HepG2 (cell line): ENCODE data around the gene DCST2. TPM values are rescaled to one million over a fixed set of nuclear protein-coding genes. Genes with fewer than 3 reads are reported as not detected.

Source experiments
- ATAC-seq: fragments of 200-7000 bp; cut with Tn5 transposase; 3 replicates; pipeline ENCODE4 v1.9.1; 2020; ENCODE audit warnings: mild to moderate bottlenecking, moderate library complexity
- BruUV-seq: library from RNA; stranded (reverse); fragments of 400-500 nt; replicated peaks from 2 replicates; lab custom pipeline; 2021; lab: Mats Ljungman, UMichigan
- CTCF ChIA-PET: fragments of 300-600 bp; formaldehyde crosslinking; extraction: SDS; loops from one replicate; lab custom pipeline; 2021; ENCODE audit warnings: low total read pairs, inconsistent platforms, low intra/inter-chr PET ratio; lab: Yijun Ruan, JAX
- POLR2A ChIA-PET: fragments of 350-600 bp; sonication (Branson Sonifier 250); formaldehyde crosslinking; loops from one replicate; lab custom pipeline; 2020; ENCODE audit warnings: antibody characterized with exemption, inconsistent platforms; lab: Yijun Ruan, JAX
- DNase-seq: peaks from one replicate; pipeline ENCODE4 v3.0.0-alpha.2; 2015; ENCODE audit warnings: low spot score
- FAIRE-seq: peaks from 3 replicates; lab custom pipeline; 2011; peaks lifted over from hg19 to GRCh38; lab: Jason Lieb, UNC
- H2AFZ ChIP-seq: one replicate; pipeline ENCODE4 v1.6.1; 2011; ENCODE audit warnings: low read length, inconsistent platforms
- H3K27ac ChIP-seq: fragments of 300-600 bp; 3 replicates; pipeline ENCODE4 v1.8.0; 2011; ENCODE audit warnings: mixed run types, mild to moderate bottlenecking, mixed read lengths, low read length, inconsistent platforms; ENCODE audit not compliant: insufficient read depth; ENCODE audit errors: extremely low read length
- H3K27me3 ChIP-seq, 2 experiments: fragments of 200-600 bp in 1 of 2; 2 replicates in 1 of 2; 3 replicates in 1 of 2; pipeline versions ENCODE4 v1.6.0 to v1.8.0; 2011; ENCODE audit warnings: low read length in 2 of 2, mild to moderate bottlenecking in 2 of 2, moderate library complexity in 2 of 2, inconsistent platforms in 1 of 2; ENCODE audit not compliant: insufficient read depth in 2 of 2, control insufficient read depth in 1 of 2
- H3K36me3 ChIP-seq, 2 experiments: fragments of 200-600 bp in 1 of 2; replicated peaks in 1 of 2; 2 replicates in 1 of 2; 3 replicates in 1 of 2; pipeline versions ENCODE4 v1.5.1 to v1.8.0; 2011; ENCODE audit warnings: low read length in 2 of 2, inconsistent platforms in 1 of 2; ENCODE audit not compliant: insufficient read depth in 2 of 2, control insufficient read depth in 1 of 2
- H3K4me1 ChIP-seq: 2 replicates; pipeline ENCODE4 v1.5.1; 2012; ENCODE audit warnings: low read length, inconsistent platforms; ENCODE audit not compliant: insufficient read depth
- H3K4me2 ChIP-seq: 2 replicates; pipeline ENCODE4 v1.6.0; 2011; ENCODE audit warnings: low read depth, low read length, inconsistent platforms
- H3K4me3 ChIP-seq, 3 experiments: fragments of 200-600 bp in 1 of 3; sonication (generic), shearing (Covaris generic) in 1 of 3; replicated peaks in 1 of 3; 2 replicates each; pipeline ENCODE4 v1.5.1; 2011 to 2016; ENCODE audit warnings: low read length in 3 of 3, inconsistent platforms in 2 of 3, low read depth in 2 of 3, mild to moderate bottlenecking in 2 of 3, control low read depth in 1 of 3, mixed read lengths in 1 of 3; ENCODE audit not compliant: insufficient read depth in 1 of 3
- H3K79me2 ChIP-seq: one replicate; pipeline ENCODE4 v1.6.1; 2011; ENCODE audit warnings: low read length, inconsistent platforms; ENCODE audit not compliant: insufficient read depth
- H3K9ac ChIP-seq: 2 replicates; pipeline ENCODE4 v1.6.0; 2011; ENCODE audit warnings: mild to moderate bottlenecking, low read depth, low read length, inconsistent platforms; ENCODE audit not compliant: insufficient read depth
- H3K9me3 ChIP-seq: 2 replicates; pipeline ENCODE4 v1.5.1; 2012; ENCODE audit warnings: mild to moderate bottlenecking, low read length
- H4K20me1 ChIP-seq: 2 replicates; pipeline ENCODE4 v1.6.0; 2011; ENCODE audit warnings: inconsistent platforms, mild to moderate bottlenecking, low read length, moderate library complexity; ENCODE audit not compliant: insufficient read depth
- AGO1 ChIP-seq: fragments of 200-400 bp; formaldehyde crosslinking; IDR thresholded peaks from 2 replicates; pipeline ENCODE4 v1.6.1; 2017; ENCODE audit warnings: mild to moderate bottlenecking, low read depth, low read length, moderate library complexity; ENCODE audit not compliant: poor library complexity, severe bottlenecking
- AHR ChIP-seq: IDR thresholded peaks from 2 replicates; pipeline ENCODE4 v1.6.1; 2018; ENCODE audit warnings: missing genetic modification reagents, missing compliant biosample characterization
- ARNT ChIP-seq: fragments of 450-650 bp; IDR thresholded peaks from 2 replicates; pipeline ENCODE4 v1.6.1; 2017
- CCDC6 ChIP-seq: sonication (generic); formaldehyde crosslinking; IDR thresholded peaks from 2 replicates; pipeline ENCODE4 v1.8.1; 2022; ENCODE audit warnings: mild to moderate bottlenecking, missing genetic modification reagents, moderate library complexity
- CEBPG ChIP-seq: IDR thresholded peaks from 2 replicates; pipeline ENCODE4 v1.6.1; 2016
- DPF2 ChIP-seq: sonication (generic); formaldehyde crosslinking; IDR thresholded peaks from 2 replicates; pipeline ENCODE4 v1.4.0; 2020; ENCODE audit warnings: mild to moderate bottlenecking, low read depth, missing genetic modification reagents, borderline replicate concordance
- FLYWCH1 ChIP-seq: sonication (generic); formaldehyde crosslinking; IDR thresholded peaks from 2 replicates; pipeline ENCODE4 v1.8.1; 2023; ENCODE audit warnings: mild to moderate bottlenecking, missing genetic modification reagents
- JUND ChIP-seq: sonication (generic); formaldehyde crosslinking; IDR thresholded peaks from 2 replicates; pipeline ENCODE4 v1.8.0; 2022; ENCODE audit warnings: mild to moderate bottlenecking, missing genetic modification reagents
- TCF7 ChIP-seq: sonication (generic); IDR thresholded peaks from 2 replicates; pipeline ENCODE4 v1.6.1; 2016; ENCODE audit warnings: antibody characterized with exemption, low read depth
- TFDP1 ChIP-seq: IDR thresholded peaks from 2 replicates; pipeline ENCODE4 v1.6.1; 2016; ENCODE audit warnings: missing compliant biosample characterization, missing genetic modification reagents, borderline replicate concordance
- TOE1 ChIP-seq: sonication (generic); formaldehyde crosslinking; IDR thresholded peaks from 2 replicates; pipeline ENCODE4 v1.4.0; 2020; ENCODE audit warnings: mild to moderate bottlenecking, missing genetic modification reagents
- ZBTB10 ChIP-seq: sonication (generic); formaldehyde crosslinking; IDR thresholded peaks from 2 replicates; pipeline ENCODE4 v1.4.0; 2020; ENCODE audit warnings: missing genetic modification reagents, borderline replicate concordance
- ZNF670 ChIP-seq: sonication (generic); formaldehyde crosslinking; IDR thresholded peaks from 2 replicates; pipeline ENCODE4 v1.8.0; 2022; ENCODE audit warnings: mild to moderate bottlenecking, missing genetic modification reagents, borderline replicate concordance
- ZUFSP ChIP-seq: sonication (generic); formaldehyde crosslinking; IDR thresholded peaks from 2 replicates; pipeline ENCODE4 v1.9.0; 2021; ENCODE audit warnings: missing genetic modification reagents, mild to moderate bottlenecking, borderline replicate concordance
- WGBS: methylation state at CpG from one replicate; pipeline ENCODE4 v1.1.6; 2017; ENCODE audit warnings: low lambda C conversion rate; 5-methylcytosine and 5-hydroxymethylcytosine counted together
- in situ Hi-C: cut with HindIII; loops from 2 replicates; pipeline ENCODE4 v1.10.0; 2017; ENCODE audit warnings: low pct_unique_long_range_greater_than_20kb; ENCODE audit not compliant: extremely low pct_ligation_motif_present
- intact Hi-C: fragments of 100-400 bp; cut with micrococcal nuclease; formaldehyde crosslinking; loops from one replicate; pipeline ENCODE4 v1.10.0; 2022; ENCODE audit not compliant: unreplicated experiment
- polyA plus RNA-seq, 8 experiments: library from polyadenylated mRNA; depleted of rRNA in 3 of 8; stranded (reverse) in 7 of 8; unstranded in 1 of 8; fragments of >200 nt; fragmentation: Illumina TruSeq in 4 of 8; extraction: Trizol in 4 of 8; gene quantifications; 2 replicates each; pipeline versions ENCODE4 v1.2.1 to v1.2.3, GENCODE V29; 2011 to 2016; ENCODE audit warnings: low read depth in 4 of 8, missing spikeins in 1 of 8, mixed read lengths in 1 of 8; ENCODE audit not compliant: insufficient read depth in 1 of 8
- total RNA-seq, 5 experiments: library from RNA; depleted of rRNA; stranded (reverse); fragments of >200 nt; fragmentation: Illumina TruSeq; extraction: Trizol; gene quantifications; 2 replicates each; pipeline ENCODE4 v1.2.3, GENCODE V29; 2016; ENCODE audit warnings: low read depth in 1 of 5
- TF ChIP-seq, protein P1 (sequence below): sonication (generic); formaldehyde crosslinking; IDR thresholded peaks from 2 replicates; pipeline ENCODE4 v1.5.0; 2020; ENCODE audit warnings: mild to moderate bottlenecking, missing genetic modification reagents

The DCST2 gene
- total and polyA plus RNA-seq, 2 of the 13 experiments (the other 11 are each of a cell fraction or from before 2014, with no cell fraction given) = 0.74 TPM; not detected in 1

DNA sequence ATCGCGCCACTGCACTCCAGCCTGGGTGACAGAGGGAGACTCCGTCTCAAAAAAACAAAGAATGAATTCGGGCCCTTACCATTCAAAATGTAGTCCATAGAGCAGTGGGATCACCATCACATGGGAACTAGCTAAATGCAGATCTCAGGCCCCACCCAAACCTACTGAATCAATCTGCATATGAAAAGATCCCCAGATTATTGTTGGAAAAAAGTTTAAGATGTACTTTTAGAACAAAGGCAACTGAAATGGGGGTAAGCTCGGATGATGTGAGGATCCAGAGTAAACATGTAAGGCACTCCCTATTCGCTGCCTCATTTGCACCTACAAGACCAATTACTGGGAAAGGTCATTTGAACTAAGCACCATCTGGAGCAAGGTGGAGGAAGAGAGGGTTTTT is 51.2 kb downstream of the DCST2 start:
- H3K4me1 ChIP-seq = peaks cover 34% of the 10 kb centered on the region
- POLR2A ChIA-PET = no interaction called here
- H3K27me3 ChIP-seq = no peaks in the 10 kb centered on the region
- CTCF ChIA-PET = no interaction called here
- H3K36me3 ChIP-seq = peaks cover 2 to 18% of the 10 kb centered on the region in 2 experiments
- DNase-seq (no peak), FAIRE-seq (no peak), ATAC-seq (no peak)
- peak overlapping the region; percentile 73 for H3K4me2 ChIP-seq
- H3K4me3 ChIP-seq = peak overlapping the region; percentile 33 to 59 (median 35); a peak in 5 of 6 replicates
- TSS peak; percentile 99 for BruUV-seq
- H3K9me3 ChIP-seq = no peaks in the 10 kb centered on the region
- peak overlapping the region; percentile 72 for H3K9ac ChIP-seq
- in situ Hi-C loops = loop anchor here (5.0 kb wide), 1 partner anchor 80 kb away; the partner anchor contains the start of gene EFNA4
- H2AFZ ChIP-seq = no peak overlapping the region
- intact Hi-C loops = no loop called here
- H3K79me2 ChIP-seq = peaks cover 37% of the 10 kb centered on the region
- H3K27ac ChIP-seq = peak overlapping the region; percentile 60
- no peaks in the 10 kb centered on the region for H4K20me1 ChIP-seq
- WGBS = 78% methylated on average over 6 of the region's 6 CpGs
- TF ChIP-seq ZNF670 (CRISPR knock-in tag) = no peak
- TF ChIP-seq, protein P1, sequence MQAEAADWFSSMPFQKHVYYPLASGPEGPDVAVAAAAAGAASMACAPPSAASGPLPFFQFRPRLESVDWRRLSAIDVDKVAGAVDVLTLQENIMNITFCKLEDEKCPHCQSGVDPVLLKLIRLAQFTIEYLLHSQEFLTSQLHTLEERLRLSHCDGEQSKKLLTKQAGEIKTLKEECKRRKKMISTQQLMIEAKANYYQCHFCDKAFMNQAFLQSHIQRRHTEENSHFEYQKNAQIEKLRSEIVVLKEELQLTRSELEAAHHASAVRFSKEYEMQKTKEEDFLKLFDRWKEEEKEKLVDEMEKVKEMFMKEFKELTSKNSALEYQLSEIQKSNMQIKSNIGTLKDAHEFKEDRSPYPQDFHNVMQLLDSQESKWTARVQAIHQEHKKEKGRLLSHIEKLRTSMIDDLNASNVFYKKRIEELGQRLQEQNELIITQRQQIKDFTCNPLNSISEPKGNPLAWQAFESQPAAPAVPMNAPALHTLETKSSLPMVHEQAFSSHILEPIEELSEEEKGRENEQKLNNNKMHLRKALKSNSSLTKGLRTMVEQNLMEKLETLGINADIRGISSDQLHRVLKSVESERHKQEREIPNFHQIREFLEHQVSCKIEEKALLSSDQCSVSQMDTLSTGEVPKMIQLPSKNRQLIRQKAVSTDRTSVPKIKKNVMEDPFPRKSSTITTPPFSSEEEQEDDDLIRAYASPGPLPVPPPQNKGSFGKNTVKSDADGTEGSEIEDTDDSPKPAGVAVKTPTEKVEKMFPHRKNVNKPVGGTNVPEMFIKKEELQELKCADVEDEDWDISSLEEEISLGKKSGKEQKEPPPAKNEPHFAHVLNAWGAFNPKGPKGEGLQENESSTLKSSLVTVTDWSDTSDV (CRISPR knock-in tag) = no peak
- TF ChIP-seq AGO1 = no peak
- TF ChIP-seq TCF7 = no peak
- no peak for TF ChIP-seq ZBTB10 (CRISPR knock-in tag)
- no peak for TF ChIP-seq ZUFSP (CRISPR knock-in tag)
- no peak for TF ChIP-seq DPF2 (CRISPR knock-in tag)
- TF ChIP-seq CCDC6 (CRISPR knock-in tag) = no peak
- no peak for TF ChIP-seq FLYWCH1 (CRISPR knock-in tag)
- no peak for TF ChIP-seq TOE1 (CRISPR knock-in tag)
- TF ChIP-seq TFDP1 (CRISPR knock-in tag) = no peak
- TF ChIP-seq ARNT = no peak
- no peak for TF ChIP-seq JUND (CRISPR knock-in tag)
- TF ChIP-seq CEBPG (CRISPR knock-in tag) = no peak
- no peak for TF ChIP-seq AHR (CRISPR knock-in tag)
